Bronchial epithelial cell (primary cell): Measurements from ENCODE around the gene MAP2K3. TPM values are rescaled to one million over a fixed set of nuclear protein-coding genes. Genes with fewer than 3 reads are reported as not detected.
"Not testable (repeated sequence)": the region's sequence is repeated elsewhere in the genome, so short reads cannot be mapped to it uniquely, and the experiment has no call there.

ENCODE experiments used
- DNase-seq: peaks from one replicate; pipeline ENCODE4 v3.0.0-alpha.2; 2010; ENCODE audit warnings: low read depth
- FAIRE-seq: peaks from 2 replicates; lab custom pipeline; 2011; peaks lifted over from hg19 to GRCh38; lab: Jason Lieb, UNC
- H3K27me3 ChIP-seq: 2 replicates; pipeline ENCODE4 v1.5.1; 2011; ENCODE audit warnings: low read length; ENCODE audit not compliant: control insufficient read depth, insufficient read depth
- H3K36me3 ChIP-seq: 2 replicates; pipeline ENCODE4 v1.5.1; 2011; ENCODE audit warnings: low read length; ENCODE audit not compliant: control insufficient read depth, insufficient read depth
- H3K4me3 ChIP-seq: 2 replicates; pipeline ENCODE4 v1.5.1; 2011; ENCODE audit warnings: mild to moderate bottlenecking, low read depth, low read length, control low read depth
- CTCF ChIP-seq: IDR thresholded peaks from 2 replicates; pipeline ENCODE4 v1.5.1; 2011; ENCODE audit warnings: mild to moderate bottlenecking, moderate library complexity, low read length, control low read depth, inconsistent platforms; ENCODE audit not compliant: insufficient read depth, severe bottlenecking
- total RNA-seq: library from RNA; depleted of rRNA; stranded (reverse); fragments of >200 nt; gene quantifications from 2 replicates; pipeline ENCODE4 v1.2.1, GENCODE V29; 2014

Gene MAP2K3
- total RNA-seq, 1 donor from 2014 or later, result 5.3 TPM

DNA sequence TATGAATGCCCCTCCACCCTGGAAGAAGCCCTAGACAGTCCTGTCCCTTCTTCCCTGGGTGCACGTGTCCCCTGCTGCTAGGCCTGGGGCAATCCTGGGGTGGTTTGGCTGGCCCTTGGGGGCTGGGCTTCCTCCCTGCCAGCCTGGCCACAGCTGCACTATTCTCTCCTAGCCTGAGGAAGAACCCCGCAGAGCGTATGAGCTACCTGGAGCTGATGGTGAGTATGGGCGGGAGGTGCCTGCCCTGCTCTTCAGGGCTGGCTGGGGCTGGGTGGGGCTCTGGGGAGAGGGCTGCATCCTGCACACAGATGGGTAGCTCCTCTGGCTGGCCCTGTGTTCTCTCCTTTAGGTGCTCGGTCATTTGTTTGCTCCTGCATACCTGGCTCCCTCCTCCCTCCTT lies 28.8 kb downstream of the MAP2K3 start:
- DNase-seq, result no peak
- H3K36me3 ChIP-seq, result peaks cover 1% of the 10 kb centered on the region
- H3K27me3 ChIP-seq, result no peaks in the 10 kb centered on the region
- no peak overlapping the region for H3K4me3 ChIP-seq
- FAIRE-seq, result no peak
- TF ChIP-seq CTCF, result no peak

GRCh38 chr17:21313761-21314160 lies 29.2 kb downstream of the MAP2K3 start:
- peak; percentile 96 for FAIRE-seq
- not testable (repeated sequence) for DNase-seq, H3K36me3 ChIP-seq, H3K27me3 ChIP-seq, H3K4me3 ChIP-seq

- not testable (repeated sequence) for DNase-seq
Observed at GRCh38 chr17:21314261-21314664, 29.8 kb downstream of the MAP2K3 start.

DNA sequence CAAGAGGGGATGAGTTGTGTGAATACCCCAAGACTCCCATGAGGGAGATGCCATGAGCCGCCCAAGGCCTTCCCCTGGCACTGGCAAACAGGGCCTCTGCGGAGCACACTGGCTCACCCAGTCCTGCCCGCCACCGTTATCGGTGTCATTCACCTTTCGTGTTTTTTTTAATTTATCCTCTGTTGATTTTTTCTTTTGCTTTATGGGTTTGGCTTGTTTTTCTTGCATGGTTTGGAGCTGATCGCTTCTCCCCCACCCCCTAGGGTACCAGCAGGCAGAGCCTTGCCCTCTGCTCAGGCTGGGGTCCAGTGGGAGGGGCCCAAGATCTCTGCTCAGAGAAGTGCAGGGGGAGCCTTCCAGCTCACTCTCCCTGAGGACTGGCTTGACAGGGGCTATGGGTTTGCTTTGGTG lies 30.2 kb downstream of the MAP2K3 start:
- DNase-seq, H3K27me3 ChIP-seq, H3K4me3 ChIP-seq, FAIRE-seq, H3K36me3 ChIP-seq: not testable (repeated sequence)

More at GRCh38 chr17:21314261-21314664, 29.8 kb downstream of the MAP2K3 start:
- not testable (repeated sequence) for H3K4me3 ChIP-seq, H3K36me3 ChIP-seq, H3K27me3 ChIP-seq, FAIRE-seq

DNA sequence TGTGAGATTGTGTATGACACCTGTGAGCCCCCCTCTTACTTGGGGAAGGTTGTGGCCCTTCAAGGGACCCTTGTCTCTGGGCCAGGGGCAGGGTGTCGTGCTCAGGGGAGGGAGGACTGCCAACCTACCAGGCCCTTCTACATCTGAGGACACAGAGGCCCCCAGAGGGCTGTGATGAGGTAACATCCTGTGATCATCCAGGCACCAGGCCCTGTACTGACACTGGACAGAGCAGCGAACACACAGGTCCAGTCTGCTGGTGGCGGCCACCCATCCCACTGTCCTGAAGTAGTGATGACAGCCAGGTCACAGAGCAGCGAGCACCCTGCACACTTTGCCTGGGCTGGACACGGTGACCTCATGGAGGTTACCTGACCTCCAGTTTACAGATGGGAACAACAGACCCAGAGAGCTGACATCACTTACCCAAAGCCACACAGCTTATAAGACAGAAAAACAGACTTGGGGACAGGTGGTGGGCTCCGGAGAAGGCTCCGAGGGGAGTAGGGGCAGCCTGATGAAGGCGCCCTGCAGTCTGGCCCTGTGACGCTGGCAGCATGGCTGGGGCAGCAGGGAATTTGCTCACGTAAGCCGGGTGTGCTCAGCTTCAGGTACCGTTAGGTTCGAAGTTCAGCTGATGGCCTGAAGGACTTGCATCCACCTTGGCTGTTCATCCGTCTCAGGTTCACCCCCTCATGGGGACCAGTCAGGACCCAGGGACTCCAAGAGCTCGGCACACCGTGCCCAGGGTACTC lies 30.9 kb downstream of the MAP2K3 start:
- not testable (repeated sequence) for H3K36me3 ChIP-seq, H3K4me3 ChIP-seq, H3K27me3 ChIP-seq, DNase-seq
- FAIRE-seq, result peak; percentile 36

DNA sequence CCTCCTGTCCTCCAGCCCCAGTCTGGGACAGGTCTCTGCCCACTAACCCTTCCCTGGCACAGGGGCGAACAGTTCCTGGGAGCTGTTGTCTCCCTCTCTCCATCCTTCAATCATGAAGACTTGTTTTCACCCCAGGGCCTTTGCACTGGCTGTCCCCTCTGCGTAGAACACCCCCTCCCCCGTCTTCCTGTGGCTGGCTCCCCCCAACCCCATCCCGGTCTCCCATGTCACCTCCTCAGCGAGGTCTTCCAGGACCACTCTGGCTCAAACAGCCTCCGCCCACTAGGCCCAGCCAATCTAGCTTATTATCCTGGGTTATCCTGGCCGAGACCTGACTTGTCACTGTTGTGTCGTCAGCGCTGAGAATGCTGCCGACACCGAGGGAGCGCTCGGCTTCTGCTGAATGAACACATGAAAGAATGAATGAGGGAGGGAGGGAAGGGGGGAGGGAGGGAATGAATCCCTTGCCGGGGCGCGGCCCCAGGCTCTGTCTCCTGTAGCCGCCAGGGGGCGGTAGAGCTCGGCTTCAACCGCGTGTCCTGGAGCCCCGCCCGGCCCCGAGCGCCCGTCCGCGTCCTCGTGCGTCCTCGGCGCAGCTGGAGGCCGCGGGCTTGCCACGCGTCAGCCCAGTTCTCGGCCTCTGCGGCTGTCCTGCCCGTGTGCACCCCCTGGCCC lies 31.8 kb downstream of the MAP2K3 start:
- H3K27me3 ChIP-seq, DNase-seq, H3K36me3 ChIP-seq, H3K4me3 ChIP-seq, FAIRE-seq: not testable (repeated sequence)

DNA sequence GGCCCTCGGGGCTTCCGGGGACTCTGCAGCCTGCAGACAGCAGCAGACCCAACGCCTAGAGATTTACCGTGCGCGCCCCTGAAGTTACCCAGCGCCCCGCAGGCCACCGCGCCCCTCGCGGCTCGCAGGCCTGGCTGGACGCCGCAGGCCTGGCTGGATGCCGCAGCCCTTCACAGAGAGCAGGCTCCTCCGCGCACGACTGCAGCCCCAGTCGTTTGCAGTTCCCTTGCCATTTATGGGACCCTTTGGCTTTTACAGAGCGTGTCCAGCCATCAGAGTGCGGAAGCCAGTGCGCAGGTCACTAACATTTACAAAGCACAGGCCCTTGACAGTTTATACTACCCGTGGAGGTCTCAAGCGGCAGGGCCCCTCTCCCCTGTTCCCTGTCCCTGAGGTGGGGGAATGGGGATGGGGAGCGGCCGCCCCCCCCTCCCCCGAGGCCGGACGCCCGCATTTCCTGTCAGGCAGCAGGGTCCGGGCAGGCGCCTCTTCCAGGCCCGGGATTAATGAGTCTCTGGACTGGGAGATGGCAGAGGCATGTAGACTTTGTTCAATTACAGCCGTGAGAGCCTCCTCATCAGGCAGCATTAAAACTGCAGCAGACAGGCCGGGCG lies 32.5 kb downstream of the MAP2K3 start:
- not testable (repeated sequence) for H3K36me3 ChIP-seq, H3K4me3 ChIP-seq, FAIRE-seq, DNase-seq, H3K27me3 ChIP-seq

DNA sequence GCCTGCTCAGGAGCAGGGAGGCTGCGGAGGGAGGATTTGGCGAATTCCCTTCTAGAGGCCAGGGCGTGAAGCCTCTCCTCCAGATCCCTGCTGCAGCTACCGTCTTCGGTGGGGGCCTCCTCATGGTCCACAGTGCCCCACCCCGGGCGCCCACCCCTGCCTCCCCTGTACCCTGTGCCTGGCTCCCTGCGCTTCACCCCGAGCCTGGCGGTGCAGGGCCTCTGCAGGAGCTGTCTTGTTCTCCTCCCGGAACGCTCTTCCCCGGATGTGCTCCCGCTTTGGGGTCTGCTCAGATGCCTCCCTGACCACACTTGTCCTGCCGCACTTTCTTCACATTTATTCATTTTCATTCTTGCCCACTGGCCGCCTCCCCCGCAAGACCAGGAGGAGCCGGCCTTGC lies 33.3 kb downstream of the MAP2K3 start:
- not testable (repeated sequence) for H3K36me3 ChIP-seq, H3K4me3 ChIP-seq, FAIRE-seq, DNase-seq, H3K27me3 ChIP-seq

- no peaks in the 10 kb centered on the region for H3K27me3 ChIP-seq
- no peak for TF ChIP-seq CTCF
- no peak overlapping the region for H3K4me3 ChIP-seq
- H3K36me3 ChIP-seq, result no peaks in the 10 kb centered on the region
- DNase-seq (no peak), FAIRE-seq (no peak)
Observed at GRCh38 chr17:21318439-21318838, 33.9 kb downstream of the MAP2K3 start.

- not testable (repeated sequence) for H3K36me3 ChIP-seq, DNase-seq, H3K27me3 ChIP-seq, FAIRE-seq, H3K4me3 ChIP-seq
Observed at GRCh38 chr17:21318856-21319255, 34.3 kb downstream of the MAP2K3 start.

GRCh38 chr17:21319256-21319655 lies 34.7 kb downstream of the MAP2K3 start:
- DNase-seq, H3K36me3 ChIP-seq, FAIRE-seq, H3K4me3 ChIP-seq, H3K27me3 ChIP-seq: not testable (repeated sequence)

- H3K36me3 ChIP-seq, FAIRE-seq, H3K4me3 ChIP-seq, H3K27me3 ChIP-seq, DNase-seq: not testable (repeated sequence)
Observed at GRCh38 chr17:21319686-21320375, 35.3 kb downstream of the MAP2K3 start.
